SK-N-MC (cell line): ENCODE measurements around the gene SLC9A9.

ENCODE experiments used
- DNase-seq: peaks from one replicate; pipeline ENCODE4 v3.0.0-alpha.2; 2011; ENCODE audit warnings: low read depth, low spot score
- H3K27ac ChIP-seq: fragments of 200-600 bp; sonication (generic); 2 replicates; pipeline ENCODE4 v1.5.1; 2016; ENCODE audit warnings: mixed run types
- H3K36me3 ChIP-seq: fragments of 200-600 bp; sonication (generic); 2 replicates; pipeline ENCODE4 v1.6.1; 2017; ENCODE audit warnings: antibody characterized with exemption, low read length, mixed read lengths; ENCODE audit not compliant: insufficient read depth
- H3K4me3 ChIP-seq: fragments of 200-600 bp; sonication (generic); 2 replicates; pipeline ENCODE4 v1.5.1; 2016
- H3K9ac ChIP-seq: fragments of 200-600 bp; sonication (generic); 2 replicates; pipeline ENCODE4 v1.8.0; 2017; ENCODE audit warnings: mixed run types, mixed read lengths; ENCODE audit not compliant: insufficient read length
- H3K9me3 ChIP-seq: fragments of 200-600 bp; sonication (generic); 2 replicates; pipeline ENCODE4 v1.6.1; 2017; ENCODE audit warnings: low read depth, mild to moderate bottlenecking, antibody characterized with exemption, low read length, moderate library complexity, mixed read lengths
- EZH2 ChIP-seq: fragments of 200-600 bp; sonication (generic); IDR thresholded peaks from one replicate; pipeline ENCODE4 v1.6.1; 2017; ENCODE audit warnings: antibody characterized with exemption
- FOXP2 ChIP-seq: optimal IDR thresholded peaks from 2 replicates; pipeline ENCODE3; 2011; ENCODE audit warnings: mild to moderate bottlenecking, moderate library complexity; ENCODE audit not compliant: insufficient read depth; ENCODE audit errors: extremely low read length, control extremely low read depth
- POLR2AphosphoS5 ChIP-seq: IDR thresholded peaks from 2 replicates; pipeline ENCODE4 v1.6.1; 2012; ENCODE audit warnings: mild to moderate bottlenecking, low read depth, low read length, borderline replicate concordance

Gene SLC9A9

DNA sequence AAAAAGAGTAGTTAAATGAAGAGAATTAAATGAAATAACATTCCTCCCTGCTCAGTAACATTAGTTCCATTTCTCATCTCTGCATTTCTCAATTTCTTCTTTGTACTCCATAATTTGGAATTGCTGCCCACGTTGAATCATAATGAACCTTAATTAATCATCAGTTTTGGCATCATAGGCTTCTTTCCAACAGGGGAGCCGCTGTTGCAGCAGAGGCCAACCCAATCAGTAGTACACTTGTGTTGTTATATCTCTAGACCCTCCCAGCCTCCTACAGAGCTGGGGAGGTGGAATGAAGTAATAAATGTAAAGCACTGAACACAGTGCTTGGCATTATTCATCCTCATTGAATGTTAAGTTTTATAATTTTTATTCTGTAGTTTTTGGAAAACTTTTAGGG, 488.0 kb downstream of the SLC9A9 start:
- DNase-seq: no peak

DNA sequence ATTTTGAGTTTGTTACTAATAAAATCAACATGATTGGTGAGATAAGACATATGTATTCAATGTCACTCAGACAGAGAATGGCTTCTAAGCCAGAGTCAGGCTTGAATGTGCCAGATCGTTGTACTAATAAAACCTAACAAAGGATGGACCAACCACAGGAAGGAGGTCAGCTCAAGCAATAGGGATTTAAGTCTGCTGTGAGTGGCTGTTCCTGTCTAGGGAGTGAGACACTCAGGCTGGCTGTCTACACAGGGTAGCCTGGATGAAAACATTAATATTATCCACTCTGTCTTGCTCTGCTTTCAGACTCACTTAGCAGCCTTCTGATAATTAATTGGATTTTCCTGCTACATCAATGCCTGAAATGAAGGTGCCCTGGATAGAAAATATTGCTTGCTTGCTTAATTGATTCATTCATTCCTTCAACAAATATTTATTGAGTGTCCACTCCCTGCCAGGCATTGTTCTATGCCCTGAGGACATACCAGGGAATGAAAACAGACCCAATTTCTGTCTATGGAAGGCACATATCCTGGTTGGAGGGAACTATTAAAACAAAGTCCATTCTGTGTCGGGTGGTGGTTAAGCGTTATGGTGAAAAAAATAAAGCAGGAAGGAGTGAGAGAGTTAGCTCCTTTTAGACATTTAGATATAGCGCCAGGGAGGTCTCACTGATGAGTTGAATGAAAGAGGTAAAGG, 489.3 kb downstream of the SLC9A9 start:
- no peaks in the 10 kb centered on the region for H3K36me3 ChIP-seq
- DNase-seq: no peak
- H3K9me3 ChIP-seq: no peaks in the 10 kb centered on the region
- no peak overlapping the region for H3K27ac ChIP-seq
- no peak overlapping the region for H3K4me3 ChIP-seq
- no peak overlapping the region for H3K9ac ChIP-seq
- no peak for TF ChIP-seq FOXP2
- TF ChIP-seq EZH2: no peak
- TF ChIP-seq POLR2AphosphoS5: no peak

More for the DNA sequence above, 488.0 kb downstream of the SLC9A9 start:
- Histone ChIP-seq H3K4me3 (no peak overlapping the region), H3K27ac (no peak overlapping the region), H3K9me3 (no peaks in the 10 kb centered on the region), H3K9ac (no peak overlapping the region), H3K36me3 (no peaks in the 10 kb centered on the region)
- TF ChIP-seq EZH2 (no peak), POLR2AphosphoS5 (no peak), FOXP2 (no peak)

DNA sequence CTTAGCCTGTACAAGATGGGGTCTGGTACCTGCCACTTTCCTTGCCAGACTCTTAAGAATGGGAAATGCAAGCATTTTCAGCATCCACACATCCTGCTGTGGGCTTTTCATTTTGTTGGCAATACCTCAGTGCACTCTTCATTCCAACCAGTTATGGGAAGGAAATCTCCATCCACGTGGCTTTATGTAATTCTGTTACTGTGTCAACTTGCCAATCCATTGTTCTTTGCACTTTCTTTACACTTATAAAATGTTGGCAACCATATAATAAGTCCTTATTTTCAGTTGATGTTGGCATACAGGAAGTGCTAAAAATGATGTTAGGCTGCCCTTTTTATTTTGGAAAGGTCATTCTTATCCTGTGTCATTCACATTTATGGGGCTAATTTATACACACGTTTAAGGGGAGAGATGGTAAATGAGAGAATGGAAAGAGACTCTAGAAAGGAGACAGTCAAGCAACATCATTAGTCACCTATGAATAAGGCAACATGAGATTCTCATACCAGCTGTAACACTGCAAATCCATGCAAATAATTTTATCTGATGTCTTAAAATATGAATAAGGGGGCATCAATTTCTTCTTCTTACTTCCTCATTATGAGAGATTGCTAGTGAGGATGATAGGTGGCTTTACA, 490.0 kb downstream of the SLC9A9 start:
- Histone ChIP-seq H3K27ac (no peak overlapping the region), H3K9ac (no peak overlapping the region), H3K4me3 (no peak overlapping the region), H3K9me3 (no peaks in the 10 kb centered on the region), H3K36me3 (no peaks in the 10 kb centered on the region)
- TF ChIP-seq EZH2 (no peak), POLR2AphosphoS5 (no peak), FOXP2 (no peak)
- no peak for DNase-seq

- Histone ChIP-seq H3K9me3 (no peaks in the 10 kb centered on the region), H3K9ac (no peak overlapping the region), H3K36me3 (no peaks in the 10 kb centered on the region), H3K27ac (no peak overlapping the region), H3K4me3 (no peak overlapping the region)
- no peak for DNase-seq
- TF ChIP-seq FOXP2 (no peak), POLR2AphosphoS5 (no peak), EZH2 (no peak)
Measured at GRCh38 chr3:143357700-143358099, 490.6 kb downstream of the SLC9A9 start.

GRCh38 chr3:143356839-143357238, 491.4 kb downstream of the SLC9A9 start:
- no peak for DNase-seq
- TF ChIP-seq EZH2 (no peak), FOXP2 (no peak), POLR2AphosphoS5 (no peak)
- H3K27ac ChIP-seq: no peak overlapping the region
- no peaks in the 10 kb centered on the region for H3K36me3 ChIP-seq
- H3K4me3 ChIP-seq: no peak overlapping the region
- no peak overlapping the region for H3K9ac ChIP-seq
- no peaks in the 10 kb centered on the region for H3K9me3 ChIP-seq

GRCh38 chr3:143354342-143354741, 493.9 kb downstream of the SLC9A9 start:
- no peak for TF ChIP-seq EZH2
- TF ChIP-seq FOXP2: no peak
- no peak for TF ChIP-seq POLR2AphosphoS5
- no peak for DNase-seq
- H3K36me3 ChIP-seq: no peaks in the 10 kb centered on the region

GRCh38 chr3:143352850-143353550, 495.3 kb downstream of the SLC9A9 start:
- H3K9me3 ChIP-seq: no peaks in the 10 kb centered on the region
- H3K36me3 ChIP-seq: no peaks in the 10 kb centered on the region
- DNase-seq: no peak
- no peak overlapping the region for H3K27ac ChIP-seq
- no peak overlapping the region for H3K4me3 ChIP-seq
- TF ChIP-seq EZH2 (no peak), POLR2AphosphoS5 (no peak), FOXP2 (no peak)
- H3K9ac ChIP-seq: no peak overlapping the region

More at GRCh38 chr3:143354342-143354741, 493.9 kb downstream of the SLC9A9 start:
- no peaks in the 10 kb centered on the region for H3K9me3 ChIP-seq
- no peak overlapping the region for H3K9ac ChIP-seq
- H3K4me3 ChIP-seq: no peak overlapping the region
- no peak overlapping the region for H3K27ac ChIP-seq

GRCh38 chr3:143351895-143352608, 496.2 kb downstream of the SLC9A9 start:
- Histone ChIP-seq H3K9me3 (no peaks in the 10 kb centered on the region), H3K4me3 (no peak overlapping the region), H3K27ac (no peak overlapping the region), H3K36me3 (no peaks in the 10 kb centered on the region), H3K9ac (no peak overlapping the region)
- no peak for DNase-seq
- TF ChIP-seq FOXP2: no peak
- TF ChIP-seq POLR2AphosphoS5: no peak
- TF ChIP-seq EZH2: no peak
